Astrocyte of the spinal cord (primary cell): Measurements from ENCODE around the gene PITPNM3.

Experiments
- DNase-seq: peaks from one replicate; pipeline ENCODE4 v3.0.0; 2011; ENCODE audit warnings: low read depth, low spot score
- H3K4me3 ChIP-seq: 2 replicates; pipeline ENCODE4 v1.5.1; 2011; ENCODE audit warnings: low read depth, mild to moderate bottlenecking, low read length, moderate library complexity
- in situ Hi-C: cut with HindIII; loops from 2 replicates; pipeline ENCODE4 v1.10.0; 2017; ENCODE audit warnings: low sequenced_read_pairs
- TF ChIP-seq, protein P1 (sequence below): IDR thresholded peaks from 2 replicates; pipeline ENCODE4 v1.5.1; 2012; ENCODE audit warnings: low read depth, mild to moderate bottlenecking, low read length, inconsistent platforms

The PITPNM3 gene

DNA sequence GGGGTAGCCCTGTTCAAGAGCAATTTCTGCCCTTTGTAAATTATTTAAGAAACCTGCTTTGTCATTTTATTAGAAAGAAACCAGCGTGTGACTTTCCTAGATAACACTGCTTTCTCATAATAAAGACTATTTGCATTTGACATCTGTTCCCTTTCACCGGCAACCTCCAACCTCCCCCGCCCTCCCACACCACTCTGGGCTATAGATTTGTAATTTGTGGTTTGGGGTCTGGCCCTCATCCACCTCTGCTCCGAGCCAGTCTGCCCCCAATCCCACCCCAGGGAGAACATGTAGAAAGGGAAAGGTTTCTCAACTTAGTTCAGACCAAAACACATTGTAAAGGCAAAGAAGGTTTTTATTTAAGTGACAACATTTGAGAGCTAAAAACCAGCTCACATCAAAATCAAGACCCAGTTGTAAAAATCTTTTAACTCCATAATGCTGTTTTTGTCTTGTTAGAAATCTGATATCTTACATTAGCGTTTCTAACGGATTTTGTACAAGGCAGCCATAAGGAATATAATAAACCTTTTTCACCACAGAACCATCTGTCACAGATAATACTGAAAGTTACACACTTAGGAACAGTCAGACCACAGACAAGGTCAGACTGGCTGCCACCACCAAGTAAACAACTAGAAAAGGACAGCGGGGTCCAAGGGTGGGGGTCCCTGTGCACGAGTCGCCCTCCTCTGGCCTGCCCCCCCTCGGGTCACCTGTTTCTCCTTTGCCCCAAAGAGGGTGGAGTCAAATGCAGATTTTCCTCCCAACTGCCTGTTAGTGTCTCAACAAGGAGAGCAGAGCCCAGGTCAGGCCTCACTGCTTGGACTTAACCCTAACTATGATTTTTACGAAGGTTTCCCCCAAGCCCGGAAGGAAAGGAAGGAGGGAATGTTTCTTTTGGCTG lies 105.2 kb downstream of the PITPNM3 start:
- in situ Hi-C loops = no loop called here
- H3K4me3 ChIP-seq = no peak overlapping the region
- DNase-seq = no peak
- TF ChIP-seq, protein P1, sequence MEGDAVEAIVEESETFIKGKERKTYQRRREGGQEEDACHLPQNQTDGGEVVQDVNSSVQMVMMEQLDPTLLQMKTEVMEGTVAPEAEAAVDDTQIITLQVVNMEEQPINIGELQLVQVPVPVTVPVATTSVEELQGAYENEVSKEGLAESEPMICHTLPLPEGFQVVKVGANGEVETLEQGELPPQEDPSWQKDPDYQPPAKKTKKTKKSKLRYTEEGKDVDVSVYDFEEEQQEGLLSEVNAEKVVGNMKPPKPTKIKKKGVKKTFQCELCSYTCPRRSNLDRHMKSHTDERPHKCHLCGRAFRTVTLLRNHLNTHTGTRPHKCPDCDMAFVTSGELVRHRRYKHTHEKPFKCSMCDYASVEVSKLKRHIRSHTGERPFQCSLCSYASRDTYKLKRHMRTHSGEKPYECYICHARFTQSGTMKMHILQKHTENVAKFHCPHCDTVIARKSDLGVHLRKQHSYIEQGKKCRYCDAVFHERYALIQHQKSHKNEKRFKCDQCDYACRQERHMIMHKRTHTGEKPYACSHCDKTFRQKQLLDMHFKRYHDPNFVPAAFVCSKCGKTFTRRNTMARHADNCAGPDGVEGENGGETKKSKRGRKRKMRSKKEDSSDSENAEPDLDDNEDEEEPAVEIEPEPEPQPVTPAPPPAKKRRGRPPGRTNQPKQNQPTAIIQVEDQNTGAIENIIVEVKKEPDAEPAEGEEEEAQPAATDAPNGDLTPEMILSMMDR = no peak

- in situ Hi-C loops = no loop called here
- no peak for DNase-seq
- TF ChIP-seq, protein P1 = no peak
- no peak overlapping the region for H3K4me3 ChIP-seq
These were observed 107.0 kb downstream of the PITPNM3 start for GRCh38 chr17:6449307-6449706.

DNA sequence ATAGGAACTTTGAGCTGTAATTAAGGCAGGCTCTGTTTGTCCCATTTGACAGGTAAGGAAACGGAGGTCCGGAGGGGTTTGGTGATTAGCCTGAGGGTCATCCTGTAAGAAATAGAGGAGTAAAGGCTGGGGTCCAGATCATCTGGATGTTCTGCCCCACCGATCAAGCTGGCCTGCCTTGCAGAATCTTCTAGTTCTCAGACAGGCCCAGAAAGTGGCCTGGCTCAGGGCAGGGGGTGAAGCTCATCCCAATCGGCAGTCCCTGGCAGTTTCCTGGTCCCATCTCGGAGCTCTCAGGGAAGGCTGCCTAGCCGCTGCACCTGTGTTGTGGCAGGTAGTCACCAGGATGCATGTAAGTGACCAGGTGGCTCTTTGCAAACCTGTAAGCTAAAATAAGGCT lies 107.9 kb downstream of the PITPNM3 start:
- in situ Hi-C loops = no loop called here
- DNase-seq = no peak

GRCh38 chr17:6446516-6447100 lies 109.7 kb downstream of the PITPNM3 start:
- no peak overlapping the region for H3K4me3 ChIP-seq
- in situ Hi-C loops = no loop called here
- no peak for DNase-seq
- TF ChIP-seq, protein P1 = no peak

More for the DNA sequence above, 107.9 kb downstream of the PITPNM3 start:
- no peak overlapping the region for H3K4me3 ChIP-seq
- TF ChIP-seq, protein P1 = no peak

GRCh38 chr17:6444571-6445335 lies 111.6 kb downstream of the PITPNM3 start:
- no peak for DNase-seq
- TF ChIP-seq, protein P1 = no peak
- in situ Hi-C loops = no loop called here
- peak overlapping the region; percentile 68 for H3K4me3 ChIP-seq

DNA sequence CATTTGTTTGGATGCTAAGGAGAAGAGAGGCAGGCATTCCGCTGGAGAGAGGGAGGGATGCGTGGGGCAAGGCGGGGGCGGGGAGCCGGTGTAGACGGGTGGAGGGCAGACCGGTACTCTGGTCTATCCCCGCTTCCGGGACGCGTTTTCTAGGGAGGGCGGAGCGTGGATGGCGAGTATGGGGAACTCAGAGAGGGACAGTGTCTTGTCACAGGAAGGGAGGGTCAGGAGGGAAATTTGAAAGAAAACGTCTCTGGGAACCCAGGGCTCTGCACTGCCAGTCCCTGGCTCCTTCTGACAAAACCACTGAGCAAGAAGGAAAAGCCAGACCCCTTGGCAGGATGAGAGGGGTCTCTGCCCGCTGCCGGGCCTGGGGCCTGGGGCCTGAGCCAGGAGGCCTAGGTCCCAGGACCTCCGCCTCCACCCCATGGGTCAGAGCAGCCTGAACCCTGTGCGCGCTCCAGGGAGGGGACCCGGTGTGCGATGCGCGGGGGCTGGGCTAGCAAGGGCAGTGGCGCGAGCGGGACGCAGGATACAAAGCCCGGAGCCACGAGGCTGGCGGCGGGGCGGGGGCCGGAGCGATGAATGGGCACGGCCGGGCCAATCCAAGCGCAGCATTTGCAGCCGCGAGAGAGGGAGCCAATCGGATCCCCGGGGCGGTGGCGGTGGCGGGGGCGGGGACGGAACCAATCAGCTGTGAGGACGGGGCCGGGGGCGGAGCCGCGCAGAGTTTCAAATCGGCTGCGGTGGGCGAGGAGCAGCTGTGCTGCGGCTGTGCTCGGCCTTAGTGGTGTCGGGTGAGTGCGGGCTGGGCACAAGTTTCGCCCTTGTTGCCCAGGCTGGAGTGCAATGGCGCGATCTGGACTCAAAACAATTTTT lies 112.4 kb downstream of the PITPNM3 start, which contains the start of gene PIMREG:
Gene PIMREG (plus strand): TSS at position 764 of the 879 bp plus-strand sequence. CDS start 656 bp downstream, outside the sequence.
- TF ChIP-seq, protein P1 = no peak
- DNase-seq = peak; percentile 96
- H3K4me3 ChIP-seq = peak within 1 kb of the TSS; percentile 68
- in situ Hi-C loops = no loop called here
